ENCODE results near the gene DEPDC7.
A peak's percentile ranks its signal among the peaks of the same experiment; 100 is the strongest.
"Not testable (repeated sequence)": the region's sequence is repeated elsewhere in the genome, so short reads cannot be mapped to it uniquely, and the experiment has no call there.

Gene DEPDC7

DNA sequence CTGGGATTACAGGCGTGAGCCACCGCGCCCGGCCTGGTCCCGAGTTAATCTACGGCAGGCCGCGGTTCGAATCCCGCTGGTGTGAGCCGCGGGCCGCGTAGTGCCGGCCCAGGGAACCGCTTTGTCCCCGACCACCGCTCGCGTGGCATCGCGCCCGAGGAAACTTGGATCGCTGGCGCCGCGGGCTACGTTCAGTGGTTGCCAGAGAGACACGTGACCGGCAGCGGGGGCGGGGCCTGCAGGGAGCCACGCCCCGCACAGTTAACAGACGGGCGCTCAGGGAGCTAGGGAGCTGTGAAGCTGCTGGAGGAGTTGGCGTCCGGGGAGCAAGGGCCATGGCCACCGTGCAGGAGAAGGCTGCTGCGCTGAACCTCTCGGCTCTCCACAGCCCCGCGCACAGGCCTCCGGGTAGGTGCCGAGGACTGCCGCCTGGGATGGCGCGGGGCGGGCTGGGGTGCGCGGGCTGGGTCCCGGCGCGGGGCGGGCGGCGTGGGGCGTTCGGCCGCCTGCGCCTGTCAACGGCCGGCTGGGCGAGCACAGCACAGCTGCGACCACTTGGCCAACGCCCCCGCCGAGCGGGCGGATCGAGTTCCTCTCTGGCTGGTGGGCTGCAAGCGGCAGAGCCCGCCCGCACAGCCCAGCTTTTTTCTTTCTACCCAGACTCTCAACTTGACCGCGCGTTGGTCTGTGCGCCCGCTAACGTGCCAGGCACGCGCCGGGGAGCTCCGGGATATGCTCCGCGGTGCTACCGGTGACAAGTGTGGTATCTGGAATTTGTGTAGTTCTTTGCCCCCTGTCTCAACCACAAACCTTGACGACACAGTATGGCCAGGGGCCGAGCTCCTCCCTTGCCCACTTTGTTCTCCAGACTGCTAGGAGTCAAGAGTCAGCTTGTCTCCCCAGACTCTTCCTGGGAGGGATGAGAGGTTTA is at the start of gene DEPDC7:
DEPDC7 (plus strand) TSS at position 258 of the 931 bp plus-strand sequence; CDS start at position 336, 78 bp downstream.
- peak; percentile 49 for DNase-seq (ENCODE audit: low read depth)

DNA sequence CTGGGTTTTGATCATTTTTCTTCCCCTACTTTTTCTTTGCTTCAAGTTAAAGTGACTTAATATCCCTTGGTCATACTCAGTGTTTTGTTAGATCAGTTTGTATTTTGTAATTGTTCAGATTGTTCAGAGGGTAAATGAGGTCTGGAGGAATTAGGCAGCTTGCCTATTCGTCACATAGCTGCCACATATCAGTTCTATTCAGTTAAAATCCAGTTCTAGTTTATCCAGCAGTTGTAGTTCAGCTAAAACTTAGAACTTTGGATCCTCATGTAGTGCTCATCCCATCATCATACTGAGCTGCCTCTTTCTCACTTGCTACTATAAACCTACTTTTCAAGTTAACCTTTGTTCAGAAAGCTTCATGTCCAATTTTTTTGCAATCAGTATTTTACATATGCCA is 47.1 kb upstream of the DEPDC7 start:
- DNase-seq (ENCODE audit: low read depth), result no peak

DNA sequence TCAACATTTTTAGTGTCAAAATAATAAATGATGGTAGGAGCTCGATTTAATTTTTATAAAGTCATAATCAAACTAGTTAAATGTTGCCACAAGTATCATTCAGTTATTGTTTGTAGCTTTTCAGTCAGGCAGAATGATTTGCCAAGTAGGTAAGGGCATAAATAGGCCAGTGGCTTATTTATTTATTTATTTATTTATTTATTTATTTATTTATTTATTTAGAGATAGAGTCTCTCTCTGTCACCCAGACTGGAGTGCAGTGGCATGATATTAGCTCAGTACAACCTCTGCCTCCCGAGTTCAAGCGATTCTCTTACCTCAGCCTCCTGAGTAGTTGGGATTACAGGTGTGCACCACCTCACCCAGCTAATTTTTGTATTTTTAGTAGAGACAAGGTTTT is 43.4 kb upstream of the DEPDC7 start:
- DNase-seq (ENCODE audit: low read depth), result not testable (repeated sequence)

DNA sequence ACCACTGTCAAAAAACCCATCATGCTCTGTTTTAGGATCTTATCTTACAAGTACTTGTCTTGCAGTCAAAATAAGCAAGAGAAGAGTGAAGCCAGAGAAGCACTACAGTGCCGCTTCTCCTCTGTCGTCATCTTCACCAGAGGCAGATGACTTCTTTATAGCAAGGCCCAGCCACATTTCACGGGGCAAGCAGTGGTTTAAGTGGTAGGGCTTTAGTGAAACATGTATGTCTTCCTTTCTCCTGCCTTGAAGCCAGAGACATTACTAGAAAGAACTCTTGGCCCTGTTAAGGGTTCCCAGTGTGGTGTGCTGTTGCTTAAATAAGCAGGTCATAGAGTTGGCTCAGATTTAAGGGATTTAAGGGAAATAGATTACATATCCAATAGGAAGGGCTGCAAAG is 42.9 kb upstream of the DEPDC7 start:
- DNase-seq (ENCODE audit: low read depth), result no peak

DNA sequence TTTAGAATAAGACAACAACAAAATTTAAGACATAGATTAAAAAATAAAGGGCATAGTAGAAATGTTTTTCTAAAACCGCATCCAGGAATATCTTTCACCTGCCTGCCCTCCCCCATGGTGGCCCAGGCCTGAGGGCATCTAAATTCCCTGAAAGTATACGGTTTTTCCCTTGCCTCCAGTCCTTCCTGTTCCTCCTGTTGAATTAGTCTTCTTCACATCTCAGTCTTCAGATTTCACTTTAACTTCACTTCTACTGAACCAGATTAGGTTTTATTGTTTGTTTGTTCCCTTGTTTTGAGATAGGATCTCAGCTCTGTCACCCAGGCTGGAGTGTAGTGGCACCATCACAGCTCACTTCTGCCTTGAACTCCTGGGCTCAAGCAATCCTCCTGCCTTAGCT is 33.1 kb upstream of the DEPDC7 start:
- no peak for DNase-seq (ENCODE audit: low read depth)

DNA sequence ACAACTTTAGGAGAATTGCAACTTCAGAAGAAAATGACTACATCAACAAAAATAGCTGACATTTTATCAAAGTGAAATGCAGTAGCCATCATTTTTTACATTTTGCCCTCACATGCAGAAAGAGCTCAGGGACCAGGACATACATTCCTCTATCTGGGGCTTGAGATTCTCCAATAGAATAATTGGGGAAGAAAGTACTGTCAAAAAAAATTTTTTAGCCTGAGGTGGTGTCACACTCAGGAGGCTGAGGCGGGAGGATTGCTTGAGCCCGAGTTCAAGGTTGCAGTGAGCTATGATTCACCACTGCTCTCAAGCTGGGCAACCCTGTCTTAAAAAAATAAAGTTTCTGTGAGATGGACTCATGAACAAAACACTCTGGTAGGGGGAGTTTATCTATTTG is 32.2 kb upstream of the DEPDC7 start:
- DNase-seq (ENCODE audit: low read depth), result no peak

DNA sequence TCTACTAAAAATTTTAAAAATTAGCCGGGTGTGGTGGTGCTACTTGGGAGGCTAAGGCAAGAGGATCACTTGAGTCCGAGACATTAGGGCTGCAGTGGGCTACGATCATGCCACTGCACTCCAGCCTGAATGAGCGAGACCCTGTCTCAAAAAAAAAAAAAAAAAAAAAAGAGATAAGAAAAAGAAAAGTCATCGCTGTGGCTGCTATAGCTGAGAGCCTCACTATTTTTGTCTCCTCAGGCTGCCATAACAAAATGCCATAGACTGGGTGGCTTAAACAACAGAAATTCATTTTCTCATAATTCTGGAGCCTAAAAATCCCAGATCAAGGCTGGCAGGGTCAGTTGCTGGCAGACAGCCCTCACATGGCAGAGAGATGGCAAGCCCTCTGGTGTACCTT is 30.1 kb upstream of the DEPDC7 start:
- DNase-seq (ENCODE audit: low read depth), result no peak

DNA sequence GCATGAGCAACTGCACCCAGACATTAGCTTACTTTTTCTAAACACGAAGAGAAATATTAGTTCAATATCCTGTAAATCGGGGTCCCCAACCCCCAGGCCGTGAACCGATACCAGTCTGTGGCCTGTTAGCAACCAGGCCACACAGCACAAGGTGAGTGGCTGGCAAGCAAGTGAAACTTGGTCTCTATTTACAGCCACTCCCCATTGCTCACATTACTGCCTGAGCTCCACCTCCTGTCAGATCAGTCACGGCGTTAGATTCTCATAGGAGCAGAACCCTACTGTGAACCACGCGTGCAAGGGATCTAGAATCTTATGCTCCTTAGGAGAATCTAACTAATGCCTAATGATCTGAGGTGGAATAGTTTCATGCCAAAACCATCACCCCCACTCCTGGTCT is 27.8 kb upstream of the DEPDC7 start:
- no peak for DNase-seq (ENCODE audit: low read depth)

DNA sequence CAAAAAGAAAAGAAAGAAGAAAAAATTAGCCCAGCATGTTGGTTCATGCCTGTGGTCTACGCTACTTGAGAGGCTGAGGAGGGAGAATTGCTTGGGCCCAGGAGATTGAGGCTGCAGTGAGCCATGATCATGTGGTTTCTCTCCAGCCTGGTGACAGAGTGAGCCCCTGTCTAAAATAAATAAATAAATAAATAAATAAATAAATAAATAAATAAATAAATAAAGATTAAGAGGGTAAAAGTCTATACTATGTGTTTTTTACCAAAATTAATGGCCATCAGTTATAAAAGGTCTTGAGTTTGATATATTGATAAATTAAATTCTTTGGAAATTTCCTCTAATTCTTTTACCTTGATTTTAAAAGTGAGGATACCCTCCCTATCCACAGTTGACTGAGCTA is 25.2 kb upstream of the DEPDC7 start:
- no peak for DNase-seq (ENCODE audit: low read depth)

DNA sequence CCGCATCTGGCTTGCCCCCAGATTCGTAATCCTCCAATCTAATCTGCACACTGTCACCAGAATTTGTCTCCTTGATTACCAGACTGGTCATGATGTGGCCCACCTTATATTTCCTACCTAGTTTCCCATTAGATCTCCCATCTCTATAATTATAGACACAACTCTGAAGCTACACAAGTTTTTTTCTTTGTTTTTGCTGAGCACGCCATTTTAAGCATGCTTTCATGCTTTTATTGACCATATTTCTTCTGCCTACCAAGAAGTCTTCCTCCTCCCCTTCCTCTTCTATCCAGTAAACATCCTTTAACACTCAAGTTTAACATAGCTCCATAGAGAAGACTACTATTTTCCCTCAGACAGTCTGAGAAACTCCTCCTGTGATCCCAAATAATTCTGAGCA is 24.3 kb upstream of the DEPDC7 start:
- no peak for DNase-seq (ENCODE audit: low read depth)

DNA sequence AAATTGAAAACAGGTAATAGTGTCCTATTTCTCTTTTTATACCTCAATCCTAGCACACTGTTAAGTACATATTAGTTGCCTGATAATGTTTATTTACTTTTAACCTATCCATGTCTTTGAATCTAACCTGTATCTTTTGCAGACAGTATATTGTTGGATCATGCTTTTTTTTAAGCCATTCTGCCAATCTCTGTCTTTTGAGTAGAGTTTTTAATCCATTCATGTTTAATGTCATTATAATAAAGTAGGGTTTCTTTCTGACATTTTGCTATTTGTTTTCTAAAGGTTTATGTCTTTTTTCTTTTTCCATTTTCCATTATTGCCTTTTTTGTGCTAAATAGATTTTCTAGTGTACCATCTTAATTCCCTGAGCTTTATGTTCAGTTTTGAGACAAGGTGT is 23.8 kb upstream of the DEPDC7 start:
- DNase-seq (ENCODE audit: low read depth), result no peak

DNA sequence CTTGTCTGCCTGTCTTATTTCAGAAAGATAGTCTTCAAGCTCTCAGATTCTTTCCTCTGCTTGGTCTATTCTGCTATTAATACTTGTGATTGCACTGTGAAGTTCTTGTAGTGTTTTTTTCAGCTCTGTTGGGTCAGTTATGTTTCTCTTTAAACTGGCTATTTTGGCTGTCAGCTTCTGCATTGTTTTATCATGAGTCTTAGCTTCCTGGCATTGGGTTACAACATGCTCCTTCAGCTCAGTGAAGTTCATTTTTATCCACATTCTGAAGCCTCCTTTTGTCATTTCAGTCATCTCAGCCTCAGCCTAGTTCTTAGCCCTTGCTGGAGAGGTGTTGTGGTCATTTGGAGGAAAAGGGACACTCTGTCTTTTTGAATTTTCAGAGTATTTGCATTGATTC is 15.5 kb upstream of the DEPDC7 start:
- DNase-seq (ENCODE audit: low read depth), result no peak

DNA sequence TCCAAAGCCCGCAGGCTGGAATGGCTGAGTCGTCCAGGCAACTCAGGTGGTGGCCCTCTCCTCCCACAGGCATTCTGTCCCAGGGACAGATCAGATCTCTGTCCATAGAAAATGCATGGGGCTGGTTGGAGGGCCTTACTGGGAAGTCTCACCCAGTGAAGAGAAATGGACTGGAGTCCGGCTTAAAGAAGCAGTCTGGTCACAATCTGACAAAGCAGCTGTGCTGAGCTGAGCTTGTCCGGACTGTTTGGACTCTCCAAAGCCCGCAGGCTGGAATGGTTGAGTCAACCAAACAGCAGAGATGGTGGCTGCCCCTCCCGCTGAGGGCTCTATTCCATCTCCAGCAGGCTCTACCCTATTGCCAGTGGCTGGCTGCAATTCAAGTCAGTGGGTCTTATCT is 14.4 kb upstream of the DEPDC7 start:
- DNase-seq (ENCODE audit: low read depth), result no peak

DNA sequence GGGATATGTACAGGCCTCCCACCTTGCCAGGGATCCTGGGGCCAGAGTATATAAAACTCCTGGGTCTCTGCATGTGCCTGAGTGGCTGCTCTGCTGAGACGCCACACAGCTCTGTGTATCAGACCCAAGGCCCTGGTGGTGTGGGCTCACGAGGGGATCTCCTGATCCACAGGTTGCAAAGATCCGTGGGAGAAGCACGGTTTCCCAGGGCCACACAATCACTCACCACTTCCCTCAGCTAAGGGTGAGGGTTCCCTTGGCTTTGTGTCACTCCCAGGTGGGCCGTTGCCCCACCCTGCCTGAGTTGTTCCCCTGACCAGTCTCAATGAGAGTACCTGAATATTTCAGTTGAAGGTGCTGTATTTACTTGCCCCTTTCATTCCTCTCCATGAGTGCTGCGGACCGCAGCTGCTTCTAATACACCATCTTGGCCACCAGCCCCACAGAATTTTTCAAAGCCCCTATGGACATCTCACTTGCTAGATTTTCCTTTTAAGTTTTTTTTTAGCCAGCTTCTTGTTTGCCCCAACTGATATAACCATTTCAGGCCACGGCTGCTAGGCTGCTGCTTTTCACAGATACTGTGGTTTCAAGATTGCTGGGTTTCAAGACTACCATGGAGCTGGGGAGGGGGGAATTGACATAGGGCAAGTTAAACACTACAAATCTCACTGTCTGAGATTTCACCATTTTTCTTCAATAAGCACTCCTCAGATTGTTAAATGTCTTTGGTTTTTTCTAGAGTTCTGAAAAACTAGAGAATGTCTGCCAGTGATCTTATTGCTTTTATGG is 13.7 kb upstream of the DEPDC7 start:
- no peak for DNase-seq (ENCODE audit: low read depth)

DNA sequence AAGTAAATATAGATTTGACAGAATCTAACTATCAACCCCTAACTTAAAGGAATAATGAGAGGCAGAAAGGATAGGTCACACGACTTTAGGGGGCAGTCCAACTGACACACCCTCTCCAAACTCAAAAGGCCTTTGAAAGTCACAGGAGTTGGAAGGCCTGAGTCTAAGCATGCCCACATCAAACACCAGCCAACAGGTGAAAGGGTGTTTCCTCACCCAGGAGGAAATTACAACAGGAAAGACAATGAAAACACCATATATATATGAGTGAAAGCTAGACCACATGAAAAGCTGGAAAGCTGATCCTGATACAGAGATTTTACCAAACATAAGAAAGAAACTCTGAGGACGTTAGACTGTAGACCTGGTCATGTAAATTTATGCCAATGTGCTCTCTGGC is 10.5 kb upstream of the DEPDC7 start:
- no peak for DNase-seq (ENCODE audit: low read depth)

DNA sequence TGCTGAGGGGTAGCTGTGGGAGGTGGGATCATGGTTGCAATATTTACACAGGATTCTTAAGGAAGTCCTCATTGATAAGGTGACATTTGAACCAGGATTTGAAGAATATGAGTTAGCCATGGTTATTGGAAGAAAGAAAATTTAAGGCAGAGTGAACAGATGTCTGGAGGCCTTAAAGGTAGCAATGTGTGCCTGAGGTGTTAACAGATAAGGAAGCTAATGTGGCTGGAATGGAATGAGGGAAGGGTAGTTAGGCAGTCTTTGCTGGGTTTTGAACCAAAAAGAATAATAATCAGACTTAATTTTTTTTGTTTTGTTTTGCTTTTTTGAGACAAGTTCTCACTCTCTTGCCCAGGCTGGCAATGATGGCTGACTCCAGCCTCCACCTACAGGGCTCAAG is 9.7 kb upstream of the DEPDC7 start:
- no peak for DNase-seq (ENCODE audit: low read depth)

DNA sequence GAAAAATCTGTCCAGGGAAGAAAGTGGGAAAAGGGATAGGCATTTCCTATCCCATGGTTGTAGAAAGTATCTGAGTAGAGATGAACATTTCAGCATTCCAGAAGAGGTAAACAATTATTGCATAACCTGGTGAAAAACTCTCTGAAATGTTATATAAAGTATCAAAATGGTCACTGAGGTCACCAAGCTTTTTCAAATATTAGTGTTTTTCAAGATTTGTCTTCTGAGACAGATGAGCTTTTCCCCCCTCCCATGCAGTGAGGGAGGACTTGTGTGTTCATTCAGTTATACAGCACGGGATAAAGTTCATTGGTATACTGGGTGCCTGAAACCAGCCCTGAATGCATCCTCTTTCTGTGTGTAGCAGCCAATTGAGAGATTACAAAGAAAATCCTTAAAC is 1.9 kb upstream of the DEPDC7 start:
- DNase-seq (ENCODE audit: low read depth), result no peak

DNA sequence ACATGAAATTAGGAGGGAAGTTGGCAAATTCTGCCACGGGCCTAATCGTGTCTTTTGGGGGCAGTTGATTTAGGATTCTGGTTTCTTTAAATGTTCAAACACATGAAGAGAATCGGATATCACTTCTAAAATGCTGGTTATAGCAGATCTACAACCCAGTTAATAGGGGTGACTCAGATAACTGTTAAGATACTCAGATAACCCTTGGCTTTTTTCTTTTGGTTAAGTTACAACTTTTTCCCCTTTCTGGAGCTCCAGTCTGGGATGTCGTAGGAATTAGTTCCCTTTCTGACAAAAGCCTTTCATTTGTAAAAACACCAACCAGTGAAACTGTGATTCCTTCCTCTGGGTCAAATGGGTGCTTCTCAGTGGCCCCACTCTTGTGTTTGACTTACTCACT is 976 bp downstream of the DEPDC7 start:
- DNase-seq (ENCODE audit: low read depth), result no peak

DNA sequence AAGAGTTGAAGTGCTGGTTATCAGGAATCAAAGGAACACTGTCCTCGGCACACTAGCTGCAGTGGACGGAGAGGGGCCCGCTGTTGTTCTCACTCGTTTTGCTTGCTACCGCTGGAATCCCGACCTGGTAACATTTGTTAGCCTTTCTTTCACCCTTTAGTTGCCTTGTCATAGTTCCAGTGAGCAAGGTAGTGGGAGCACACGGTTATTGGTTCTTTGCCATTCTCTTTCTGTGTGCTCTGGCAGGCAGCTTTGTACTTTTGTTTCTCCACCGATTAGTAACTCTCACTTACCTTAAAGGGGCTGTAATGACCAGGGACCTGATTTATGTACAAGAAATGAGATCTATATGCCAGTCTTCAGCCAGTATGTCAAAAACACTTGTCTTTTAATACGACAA is 1.8 kb downstream of the DEPDC7 start:
- DNase-seq (ENCODE audit: low read depth), result no peak

DNA sequence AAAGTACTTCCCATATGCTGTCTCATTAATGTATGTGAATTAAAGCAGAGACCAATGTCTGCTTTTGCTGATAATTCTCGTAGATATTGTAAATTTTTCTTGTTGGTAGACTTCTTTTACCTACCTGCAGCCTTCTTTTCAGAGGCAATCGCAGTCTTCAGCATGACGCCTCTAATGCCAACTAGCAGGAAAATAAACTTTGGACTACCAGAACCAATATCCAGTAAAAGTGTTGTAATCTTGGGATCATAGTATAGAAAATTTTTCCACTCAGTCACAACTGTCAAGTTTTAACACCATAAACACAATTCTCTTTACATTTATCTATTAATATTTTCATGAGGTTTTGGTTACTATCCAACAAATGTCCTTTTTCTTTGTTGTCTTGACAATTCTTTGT is 2.3 kb downstream of the DEPDC7 start:
- DNase-seq (ENCODE audit: low read depth), result no peak

DNA sequence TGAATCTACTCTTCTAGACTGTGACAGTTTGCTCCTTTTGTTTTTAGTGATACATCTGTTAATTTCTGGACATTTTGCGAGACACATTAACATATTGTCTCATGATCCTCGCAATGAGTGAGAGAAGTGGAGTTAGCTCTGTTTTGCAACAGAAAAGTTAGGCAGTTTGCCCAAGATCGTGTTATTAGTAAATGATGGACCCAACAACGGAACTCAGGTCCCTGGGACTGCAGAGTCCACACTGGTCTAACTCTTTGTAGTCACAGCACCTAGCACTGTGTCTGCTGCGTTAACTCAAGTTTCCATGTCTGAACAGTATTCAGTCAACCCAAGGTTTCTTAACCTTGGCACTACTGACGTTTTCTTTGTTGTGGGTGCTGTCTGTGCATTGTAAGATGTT is 3.2 kb downstream of the DEPDC7 start:
- DNase-seq (ENCODE audit: low read depth), result no peak

DNA sequence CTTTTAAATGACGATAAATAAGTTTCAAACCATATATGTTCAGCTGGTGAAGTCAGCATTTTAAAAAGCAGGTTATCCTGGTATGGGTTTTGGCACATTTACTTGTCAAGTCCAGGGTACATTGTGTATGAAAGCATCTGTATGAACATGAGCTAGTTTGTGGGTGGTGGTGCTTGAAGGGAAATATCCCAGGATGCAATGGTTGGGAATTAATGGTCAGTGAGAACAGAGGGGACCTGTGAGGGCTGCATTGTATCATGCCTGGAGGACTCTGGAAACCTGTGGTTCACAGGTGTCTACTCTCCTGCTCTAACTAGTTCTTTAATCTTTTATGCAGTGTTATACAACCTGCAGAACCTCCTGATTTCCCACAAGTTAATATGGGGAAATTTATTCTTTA is 5.8 kb downstream of the DEPDC7 start:
- DNase-seq (ENCODE audit: low read depth), result no peak

DNA sequence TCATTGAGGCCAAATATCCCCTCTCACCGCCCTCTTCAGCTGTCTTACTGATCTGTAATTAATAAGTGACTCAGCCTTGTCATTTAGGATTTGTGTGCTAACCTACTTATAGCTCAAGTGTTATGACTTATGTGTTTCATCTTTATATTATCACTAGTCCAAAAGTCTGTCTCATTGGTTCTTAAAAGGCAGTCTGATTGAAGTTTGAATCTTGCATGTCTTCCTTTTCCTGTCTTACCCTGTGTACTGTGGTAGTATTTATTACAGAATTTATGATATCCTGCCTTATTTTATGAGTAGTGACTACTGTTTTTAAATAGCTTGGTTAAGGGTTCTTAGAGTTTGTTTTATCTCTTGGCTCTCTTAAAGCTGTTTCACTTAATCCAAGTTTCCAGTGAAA is 6.3 kb downstream of the DEPDC7 start:
- DNase-seq (ENCODE audit: low read depth), result no peak

Measured in stimulated activated CD8-positive, alpha-beta memory T cell treated with anti-CD3 and anti-CD28 coated beads, Interleukin-7, amount 100 ng/mL, for 24 hours (primary cell).